ENCODE measurements around the gene YBX2.

Gene YBX2

DNA sequence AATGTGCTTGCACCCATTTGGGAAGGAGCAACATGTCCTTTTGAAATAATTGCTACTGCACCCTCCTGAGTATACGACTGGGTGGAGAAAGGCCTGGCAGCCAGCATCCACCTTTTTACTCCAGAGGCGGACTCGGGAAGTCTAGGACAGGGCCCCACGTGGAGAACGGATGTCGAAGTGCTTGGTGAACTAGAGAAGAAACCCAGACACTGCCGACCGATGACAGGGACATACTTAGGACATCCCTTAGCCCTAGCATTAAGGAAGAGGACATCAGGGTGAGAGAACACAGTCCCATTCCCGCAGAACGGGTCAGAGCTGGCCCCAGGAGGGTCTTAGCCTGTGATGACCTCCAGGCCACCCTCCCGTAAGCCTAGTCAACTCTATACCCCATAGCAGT lies 3.8 kb downstream of the YBX2 start:
- DNase-seq (ENCODE audit: low spot score), result peak; percentile 12
- TF ChIP-seq, protein P1, sequence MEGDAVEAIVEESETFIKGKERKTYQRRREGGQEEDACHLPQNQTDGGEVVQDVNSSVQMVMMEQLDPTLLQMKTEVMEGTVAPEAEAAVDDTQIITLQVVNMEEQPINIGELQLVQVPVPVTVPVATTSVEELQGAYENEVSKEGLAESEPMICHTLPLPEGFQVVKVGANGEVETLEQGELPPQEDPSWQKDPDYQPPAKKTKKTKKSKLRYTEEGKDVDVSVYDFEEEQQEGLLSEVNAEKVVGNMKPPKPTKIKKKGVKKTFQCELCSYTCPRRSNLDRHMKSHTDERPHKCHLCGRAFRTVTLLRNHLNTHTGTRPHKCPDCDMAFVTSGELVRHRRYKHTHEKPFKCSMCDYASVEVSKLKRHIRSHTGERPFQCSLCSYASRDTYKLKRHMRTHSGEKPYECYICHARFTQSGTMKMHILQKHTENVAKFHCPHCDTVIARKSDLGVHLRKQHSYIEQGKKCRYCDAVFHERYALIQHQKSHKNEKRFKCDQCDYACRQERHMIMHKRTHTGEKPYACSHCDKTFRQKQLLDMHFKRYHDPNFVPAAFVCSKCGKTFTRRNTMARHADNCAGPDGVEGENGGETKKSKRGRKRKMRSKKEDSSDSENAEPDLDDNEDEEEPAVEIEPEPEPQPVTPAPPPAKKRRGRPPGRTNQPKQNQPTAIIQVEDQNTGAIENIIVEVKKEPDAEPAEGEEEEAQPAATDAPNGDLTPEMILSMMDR (IDR thresholded peaks at IDR 0.05; ENCODE audit: extremely low read depth, insufficient read depth, missing control alignments), result no peak
- in situ Hi-C loops (cut with MboI; ENCODE audit: low pct_unique_long_range_greater_than_20kb, low sequenced_read_pairs, unreplicated experiment), result loop anchor here (10.0 kb wide), 1 partner anchor 236 kb away; no protein-coding TSS in a partner anchor

DNA sequence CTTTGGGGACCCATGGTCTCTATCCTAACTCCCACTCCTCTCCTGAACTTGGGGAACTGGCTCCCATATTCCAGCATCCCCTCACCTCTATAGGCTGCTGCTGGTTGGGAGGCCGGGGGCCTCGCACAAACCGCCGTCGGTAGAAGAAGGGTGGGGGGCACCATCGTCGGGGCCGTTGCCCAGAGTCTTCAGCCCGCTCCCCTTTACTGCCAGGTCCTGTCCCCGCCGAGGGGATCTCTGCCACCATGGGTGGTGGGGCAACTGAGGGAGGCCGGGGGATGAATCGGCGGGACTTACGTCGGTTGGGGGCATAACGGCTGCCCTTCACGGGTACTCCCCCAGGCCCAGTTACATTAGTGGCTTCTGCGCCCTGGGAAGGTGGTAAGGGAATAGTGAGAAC lies 4.3 kb downstream of the YBX2 start:
- in situ Hi-C loops (cut with MboI; ENCODE audit: low pct_unique_long_range_greater_than_20kb, low sequenced_read_pairs, unreplicated experiment), result loop anchor here (10.0 kb wide), 1 partner anchor 235 kb away; no protein-coding TSS in a partner anchor
- TF ChIP-seq, protein P1 (IDR thresholded peaks at IDR 0.05; ENCODE audit: extremely low read depth, insufficient read depth, missing control alignments), result no peak
- DNase-seq (ENCODE audit: low spot score), result no peak

DNA sequence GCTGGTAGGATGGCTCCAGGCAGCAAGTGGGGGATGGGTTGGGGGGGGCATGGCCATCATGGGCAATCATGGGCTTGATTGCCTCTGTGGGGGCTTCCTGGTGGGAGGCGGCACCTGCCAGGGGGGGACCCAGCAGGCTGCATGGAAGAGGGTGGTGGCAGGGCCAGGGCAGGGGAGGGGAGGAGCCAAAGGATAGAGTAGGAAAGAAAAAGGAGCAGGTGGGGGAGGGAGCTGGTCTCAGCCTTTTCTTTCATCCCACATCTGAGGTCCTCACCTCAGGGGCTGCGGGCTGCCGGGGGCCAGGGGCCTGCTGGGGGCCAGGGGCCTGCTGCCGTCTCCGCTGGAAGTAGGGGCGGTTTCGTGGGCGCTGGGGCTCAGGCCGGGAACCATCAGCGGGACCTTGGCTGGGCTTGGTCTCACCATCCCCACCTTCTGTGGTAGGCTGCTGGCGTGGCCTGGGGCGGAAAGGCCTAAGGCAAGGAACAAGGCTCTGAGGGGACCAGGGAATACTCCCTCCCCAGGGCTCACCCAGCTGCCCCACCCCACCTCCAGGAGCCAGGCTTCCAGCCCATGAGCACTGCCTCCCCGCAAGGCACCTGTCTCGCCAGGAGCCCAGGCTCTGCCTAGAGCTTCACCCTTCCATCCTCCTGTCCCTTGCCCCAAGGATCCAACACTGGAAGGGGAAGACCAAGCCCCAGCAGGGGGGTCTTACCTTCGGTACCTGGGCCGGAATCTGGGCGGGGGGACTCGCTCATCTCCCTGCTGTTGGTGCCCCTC lies 5.0 kb downstream of the YBX2 start:
- TF ChIP-seq, protein P1 (IDR thresholded peaks at IDR 0.05; ENCODE audit: extremely low read depth, insufficient read depth, missing control alignments), result no peak
- DNase-seq (ENCODE audit: low spot score), result peak; percentile 16
- in situ Hi-C loops (cut with MboI; ENCODE audit: low pct_unique_long_range_greater_than_20kb, low sequenced_read_pairs, unreplicated experiment), result loop anchor here (10.0 kb wide), 1 partner anchor 235 kb away; no protein-coding TSS in a partner anchor

DNA sequence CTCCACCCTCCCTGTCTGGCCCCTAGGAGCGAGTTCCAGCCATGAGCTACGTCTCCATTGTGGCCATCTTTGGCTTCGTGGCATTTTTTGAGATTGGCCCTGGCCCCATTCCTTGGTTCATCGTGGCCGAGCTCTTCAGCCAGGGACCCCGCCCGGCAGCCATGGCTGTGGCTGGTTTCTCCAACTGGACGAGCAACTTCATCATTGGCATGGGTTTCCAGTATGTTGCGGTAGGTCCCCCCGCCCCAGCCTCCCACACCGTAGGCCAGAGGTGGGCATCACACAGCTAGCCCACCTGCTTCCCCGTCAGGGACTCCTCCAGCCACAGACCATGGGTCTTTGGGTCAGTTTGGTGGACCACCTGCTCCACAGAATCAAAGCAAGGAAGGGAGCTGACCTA lies 8.8 kb downstream of the YBX2 start:
- in situ Hi-C loops (cut with MboI; ENCODE audit: low pct_unique_long_range_greater_than_20kb, low sequenced_read_pairs, unreplicated experiment), result no loop called here
- DNase-seq (ENCODE audit: low spot score), result peak; percentile 9

DNA sequence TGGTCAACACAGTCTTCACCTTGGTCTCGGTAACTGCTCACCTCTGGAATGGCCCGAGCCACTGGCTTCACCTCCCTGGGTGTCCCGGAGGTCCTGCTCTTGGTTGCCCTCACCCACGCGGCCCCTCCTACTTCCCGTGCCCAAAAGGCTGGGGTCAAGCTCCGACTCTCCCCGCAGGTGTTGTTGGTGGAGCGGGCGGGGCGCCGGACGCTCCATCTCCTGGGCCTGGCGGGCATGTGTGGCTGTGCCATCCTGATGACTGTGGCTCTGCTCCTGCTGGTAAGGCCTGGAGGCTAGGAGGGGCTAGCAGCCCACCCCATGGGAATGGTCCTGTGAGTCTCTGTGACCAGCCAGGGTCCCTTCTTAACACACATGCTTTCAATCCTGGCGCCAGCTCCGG lies 9.5 kb downstream of the YBX2 start:
- no peak for DNase-seq (ENCODE audit: low spot score)
- TF ChIP-seq, protein P1 (IDR thresholded peaks at IDR 0.05; ENCODE audit: extremely low read depth, insufficient read depth, missing control alignments), result no peak
- in situ Hi-C loops (cut with MboI; ENCODE audit: low pct_unique_long_range_greater_than_20kb, low sequenced_read_pairs, unreplicated experiment), result no loop called here

More for the DNA sequence above, 8.8 kb downstream of the YBX2 start:
- TF ChIP-seq, protein P1 (IDR thresholded peaks at IDR 0.05; ENCODE audit: extremely low read depth, insufficient read depth, missing control alignments), result no peak

DNA sequence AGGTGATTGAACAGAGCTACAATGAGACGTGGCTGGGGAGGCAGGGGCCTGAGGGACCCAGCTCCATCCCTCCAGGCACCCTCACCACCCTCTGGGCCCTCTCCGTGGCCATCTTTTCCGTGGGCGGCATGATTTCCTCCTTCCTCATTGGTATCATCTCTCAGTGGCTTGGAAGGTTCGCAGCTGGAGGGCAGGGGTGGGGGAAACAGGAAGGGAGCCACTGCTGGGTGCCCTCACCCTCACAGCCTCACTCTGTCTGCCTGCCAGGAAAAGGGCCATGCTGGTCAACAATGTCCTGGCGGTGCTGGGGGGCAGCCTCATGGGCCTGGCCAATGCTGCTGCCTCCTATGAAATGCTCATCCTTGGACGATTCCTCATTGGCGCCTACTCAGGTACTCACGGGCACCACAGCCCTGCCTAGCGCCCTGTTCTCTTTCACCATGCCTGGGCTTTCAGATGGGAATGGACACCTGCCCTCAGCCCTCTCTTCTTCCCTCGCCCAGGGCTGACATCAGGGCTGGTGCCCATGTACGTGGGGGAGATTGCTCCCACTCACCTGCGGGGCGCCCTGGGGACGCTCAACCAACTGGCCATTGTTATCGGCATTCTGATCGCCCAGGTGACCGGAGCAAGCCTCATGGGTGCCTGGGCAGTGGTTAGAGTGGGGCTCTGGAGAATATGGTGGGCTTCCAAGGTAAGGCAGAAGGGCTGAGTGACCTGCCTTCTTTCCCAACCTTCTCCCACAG lies 10.8 kb downstream of the YBX2 start:
- TF ChIP-seq, protein P1 (IDR thresholded peaks at IDR 0.05; ENCODE audit: extremely low read depth, insufficient read depth, missing control alignments), result no peak
- DNase-seq (ENCODE audit: low spot score), result peak; percentile 14
- in situ Hi-C loops (cut with MboI; ENCODE audit: low pct_unique_long_range_greater_than_20kb, low sequenced_read_pairs, unreplicated experiment), result no loop called here
